C4-2B (cell line): Measurements from ENCODE around the gene KIAA0040.

Experiments
- H3K27ac ChIP-seq: fragments of 450-650 bp; 2 replicates; pipeline ENCODE4 v1.5.1; 2017
- CTCF ChIP-seq: fragments of 450-650 bp; conservative IDR thresholded peaks from 2 replicates; pipeline ENCODE4 v1.5.1; 2017; ENCODE audit warnings: mild to moderate bottlenecking
- ZFX ChIP-seq: fragments of 450-650 bp; IDR thresholded peaks from 2 replicates; pipeline ENCODE4 v1.6.1; 2017

Gene KIAA0040

GRCh38 chr1:175176246-175176645 lies 16.3 kb downstream of the KIAA0040 start:
- no peak overlapping the region for H3K27ac ChIP-seq

GRCh38 chr1:175174309-175175102 lies 18.1 kb downstream of the KIAA0040 start:
- no peak overlapping the region for H3K27ac ChIP-seq
- TF ChIP-seq CTCF (no peak), ZFX (no peak)

More at GRCh38 chr1:175176246-175176645, 16.3 kb downstream of the KIAA0040 start:
- TF ChIP-seq CTCF = no peak
- TF ChIP-seq ZFX = no peak

- TF ChIP-seq CTCF (no peak), ZFX (no peak)
These were observed 19.0 kb downstream of the KIAA0040 start for GRCh38 chr1:175173531-175173930.

DNA sequence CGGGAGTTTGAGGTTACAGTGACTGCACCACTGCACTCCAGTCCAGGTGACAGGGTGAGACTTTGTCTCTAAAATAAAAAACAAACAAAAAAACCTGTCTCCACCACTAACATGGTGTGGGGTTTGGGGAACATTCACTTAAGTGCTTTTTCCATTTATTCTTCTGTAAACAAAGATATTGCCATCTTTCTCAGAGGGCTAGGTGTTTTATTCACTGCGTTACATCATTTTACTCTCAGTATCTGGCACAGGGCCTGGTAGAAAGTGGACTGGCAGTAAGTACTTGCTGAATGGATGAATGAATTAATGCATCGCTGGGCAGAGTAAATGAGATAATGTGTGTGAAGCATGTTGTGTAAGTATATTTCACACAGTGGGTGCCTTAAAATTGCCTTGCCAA lies 20.1 kb downstream of the KIAA0040 start:
- H3K27ac ChIP-seq = no peak overlapping the region
- TF ChIP-seq CTCF (no peak), ZFX (no peak)

More at GRCh38 chr1:175173531-175173930, 19.0 kb downstream of the KIAA0040 start:
- H3K27ac ChIP-seq = no peak overlapping the region

DNA sequence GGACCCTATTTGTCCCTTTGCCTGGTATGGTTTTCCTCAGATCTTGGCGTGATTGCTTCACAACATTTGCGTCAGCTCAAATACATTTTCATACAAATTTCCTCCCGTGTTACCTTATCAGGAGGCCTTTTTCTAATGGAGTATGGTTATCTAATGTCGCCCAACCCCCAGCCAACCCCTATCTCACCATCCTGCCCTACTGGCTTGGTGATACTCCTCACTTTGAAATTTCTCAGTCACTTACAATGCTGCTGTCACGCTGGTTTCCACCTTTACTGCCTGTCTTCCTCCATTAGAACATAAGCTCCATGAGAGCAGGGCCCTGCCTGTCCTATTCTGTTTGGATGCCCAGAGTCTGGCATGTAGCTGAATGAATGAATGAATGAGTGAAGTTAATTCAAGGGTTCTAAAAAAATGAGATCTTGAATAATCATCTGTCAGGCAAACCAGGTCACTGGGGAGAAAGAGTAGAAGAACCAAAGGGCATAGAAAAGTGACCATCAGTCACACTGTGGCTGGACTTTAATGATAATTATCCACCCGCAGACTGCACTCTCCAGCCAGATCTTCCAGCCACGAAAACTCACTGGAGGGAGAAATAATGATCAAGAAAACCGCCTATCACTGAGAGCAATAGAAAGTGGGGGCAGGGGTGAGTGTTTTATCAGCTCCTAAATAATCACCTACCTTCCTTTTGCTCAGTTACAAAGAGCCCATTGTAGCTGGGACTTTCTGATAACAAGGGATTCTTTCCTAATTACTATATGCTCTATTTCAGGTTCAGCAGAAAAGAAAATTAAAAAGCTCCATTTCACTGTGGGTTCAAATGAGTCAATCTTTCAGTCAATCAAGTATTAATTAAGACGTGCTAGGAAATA lies 21.3 kb downstream of the KIAA0040 start:
- TF ChIP-seq ZFX (no peak), CTCF (no peak)
- H3K27ac ChIP-seq = no peak overlapping the region

DNA sequence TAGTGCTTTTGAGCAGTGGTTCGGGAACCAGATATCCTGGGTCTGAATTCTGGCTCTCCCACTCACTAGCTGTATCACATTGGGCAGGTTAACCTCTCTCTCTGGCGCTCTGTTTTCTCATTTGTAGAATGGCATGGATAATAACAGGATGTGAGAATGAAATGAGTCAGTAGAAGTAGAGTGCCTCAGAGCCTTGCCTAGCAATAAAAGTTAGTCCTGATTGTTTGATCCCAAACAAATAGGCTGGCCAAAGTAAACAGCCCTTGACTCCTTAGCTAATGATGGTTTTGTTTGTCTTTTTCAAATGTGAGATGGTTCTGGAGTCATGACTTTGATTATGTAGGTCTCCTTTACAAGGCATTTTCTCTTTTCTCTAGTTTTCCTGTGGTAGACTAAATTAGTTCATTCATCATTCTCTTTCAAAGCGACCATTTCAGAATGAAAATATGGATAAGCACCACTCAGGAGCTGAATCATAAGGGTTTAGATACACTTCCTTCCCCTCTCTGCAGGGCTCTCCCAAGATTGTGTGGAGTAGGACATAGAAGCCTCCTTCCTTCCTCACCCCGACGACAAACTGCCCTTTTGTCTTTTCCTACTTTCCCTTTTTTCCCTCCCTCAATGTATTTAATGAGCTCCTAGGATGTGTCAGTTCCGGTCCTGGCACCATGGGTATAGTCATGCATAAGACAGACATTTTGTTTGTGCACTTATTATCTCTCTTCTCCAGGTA lies 23.1 kb downstream of the KIAA0040 start:
- peak overlapping the region; percentile 43 for H3K27ac ChIP-seq
- TF ChIP-seq ZFX (no peak), CTCF (peak; percentile 13; the same call in 1 of the 2 replicates)
